Fibroblast of skin of right quadriceps (primary cell): ENCODE measurements around the gene GCNT1.
"Not testable (repeated sequence)": the region's sequence is repeated elsewhere in the genome, so short reads cannot be mapped to it uniquely, and the experiment has no call there.

Experiments used
- DNase-seq: peaks from one replicate; pipeline ENCODE4 v3.0.0-alpha.2; 2013

The GCNT1 gene

DNA sequence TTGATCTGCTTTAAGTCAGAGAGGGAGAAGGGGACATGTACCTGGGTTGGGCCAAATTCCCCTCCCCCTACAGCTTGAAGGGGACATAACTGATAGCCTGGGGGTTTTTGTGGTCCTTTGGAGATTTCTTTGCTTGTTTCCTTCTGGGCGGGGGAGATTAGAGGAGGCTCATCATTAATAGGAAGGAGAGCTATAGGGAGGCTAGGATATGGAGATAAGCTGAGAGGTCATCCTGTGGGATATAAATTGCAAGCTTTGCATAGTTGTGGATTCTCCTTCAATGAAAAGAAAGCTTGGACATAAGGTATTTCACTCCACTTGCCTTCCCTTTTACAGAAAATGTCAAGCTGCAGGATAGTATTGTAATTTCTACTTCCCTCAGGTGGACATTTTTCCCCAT is 34.5 kb downstream of the GCNT1 start:
- DNase-seq: not testable (repeated sequence)

DNA sequence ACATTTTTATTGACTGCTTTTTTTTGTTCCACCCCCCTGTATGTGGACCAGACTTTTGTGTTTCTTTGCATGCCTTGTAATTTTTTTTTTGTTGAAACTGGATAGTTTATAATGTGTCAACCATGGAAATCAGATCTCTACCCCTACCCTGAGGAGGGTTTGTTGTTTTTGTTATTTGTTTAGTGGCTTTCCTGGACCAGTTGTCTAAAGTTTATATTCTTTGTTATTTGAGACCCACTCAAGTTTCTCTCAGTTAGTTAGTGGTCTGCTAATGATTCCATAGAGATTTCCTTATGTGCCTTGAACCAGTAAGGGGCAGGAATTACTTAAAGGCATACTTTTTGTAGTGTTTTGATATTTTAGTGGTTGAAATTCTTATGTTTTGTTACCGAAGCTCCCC is 41.1 kb downstream of the GCNT1 start:
- DNase-seq: no peak

- no peak for DNase-seq
Measured at GRCh38 chr9:76502746-76503145, 43.8 kb downstream of the GCNT1 start.

DNA sequence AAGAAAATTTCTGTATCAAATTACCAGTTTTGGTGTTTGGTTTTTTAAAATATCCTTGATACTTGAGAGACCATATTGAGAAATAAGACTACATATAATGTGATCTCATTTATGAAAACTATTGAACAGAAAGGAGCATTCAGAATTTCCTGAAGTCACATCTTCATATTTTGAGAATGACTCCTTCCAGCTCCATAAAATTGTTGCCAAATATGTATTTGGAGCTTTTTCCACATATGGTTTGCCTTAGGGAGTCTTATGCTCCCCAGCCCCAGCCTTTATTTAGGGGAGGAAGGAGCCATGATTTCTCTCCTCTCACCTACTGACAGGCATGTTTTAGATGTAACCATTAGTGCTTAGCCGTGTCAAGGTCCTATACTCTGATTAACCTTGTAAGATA is 51.1 kb downstream of the GCNT1 start:
- DNase-seq: peak; percentile 79

- DNase-seq: no peak
Measured at GRCh38 chr9:76510446-76510845, 51.5 kb downstream of the GCNT1 start.

- DNase-seq: peak; percentile 73
Measured at GRCh38 chr9:76512826-76513225, 53.8 kb downstream of the GCNT1 start.

DNA sequence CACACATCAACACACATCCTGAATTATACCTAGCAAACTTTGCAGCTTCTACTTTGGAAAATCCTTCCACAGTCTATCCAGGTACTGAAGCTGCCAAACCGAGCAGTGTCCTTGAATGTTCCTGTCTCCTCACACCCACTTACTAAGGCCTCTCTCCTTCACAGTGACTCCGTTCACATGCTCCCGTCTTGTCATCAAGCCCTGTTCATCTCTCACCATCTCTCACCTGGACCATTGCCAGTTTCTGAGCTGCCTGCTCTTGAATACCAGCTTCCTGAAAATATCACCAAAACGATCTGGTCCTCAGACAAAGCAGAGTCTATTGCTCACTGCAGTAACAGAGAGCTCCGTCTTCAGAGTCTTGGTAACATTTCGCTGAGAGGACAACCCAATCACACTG is 57.4 kb downstream of the GCNT1 start:
- no peak for DNase-seq

DNA sequence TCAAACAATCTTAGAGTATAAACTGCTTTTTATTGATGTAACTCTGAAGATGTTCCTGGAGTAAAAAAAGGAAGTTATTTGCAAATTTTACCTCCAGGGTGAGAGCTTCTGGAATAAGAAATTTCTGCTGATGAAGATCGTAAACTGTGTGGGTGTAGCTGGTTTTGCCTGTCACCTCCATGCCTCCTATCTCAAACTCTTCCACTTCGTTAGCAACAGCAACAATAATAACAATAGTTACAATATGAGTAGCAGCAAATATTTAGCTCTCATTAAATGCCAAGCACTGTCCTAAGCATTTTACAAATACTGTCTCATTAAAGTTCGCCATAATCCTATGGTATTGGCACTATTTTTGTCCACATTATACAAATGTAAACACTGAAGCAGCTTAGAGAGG is 57.9 kb downstream of the GCNT1 start:
- no peak for DNase-seq

- DNase-seq: no peak
Measured at GRCh38 chr9:76519075-76519835, 60.3 kb downstream of the GCNT1 start.

DNA sequence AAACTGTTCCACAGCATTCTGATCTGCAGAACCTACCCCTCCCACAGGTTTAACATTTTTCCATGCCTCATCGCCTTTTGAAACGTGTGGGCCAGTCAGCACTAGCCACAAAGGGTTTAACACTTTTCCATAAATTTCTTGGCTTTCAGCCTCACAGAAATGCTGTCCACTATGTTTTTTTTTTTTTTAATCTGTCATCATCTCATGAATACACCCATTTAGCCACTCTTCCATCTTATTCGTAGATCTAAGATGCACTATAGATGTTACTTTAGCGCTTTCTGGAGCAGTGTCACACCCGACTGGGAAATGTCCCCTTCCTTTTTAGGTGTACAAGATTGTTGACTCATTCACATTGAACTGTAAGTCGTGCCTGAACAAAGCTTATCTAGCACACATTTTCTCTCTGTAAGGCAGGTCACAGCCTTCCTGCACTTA is 62.3 kb downstream of the GCNT1 start:
- DNase-seq: no peak

GRCh38 chr9:76521906-76522305 is 62.9 kb downstream of the GCNT1 start:
- DNase-seq: no peak

DNA sequence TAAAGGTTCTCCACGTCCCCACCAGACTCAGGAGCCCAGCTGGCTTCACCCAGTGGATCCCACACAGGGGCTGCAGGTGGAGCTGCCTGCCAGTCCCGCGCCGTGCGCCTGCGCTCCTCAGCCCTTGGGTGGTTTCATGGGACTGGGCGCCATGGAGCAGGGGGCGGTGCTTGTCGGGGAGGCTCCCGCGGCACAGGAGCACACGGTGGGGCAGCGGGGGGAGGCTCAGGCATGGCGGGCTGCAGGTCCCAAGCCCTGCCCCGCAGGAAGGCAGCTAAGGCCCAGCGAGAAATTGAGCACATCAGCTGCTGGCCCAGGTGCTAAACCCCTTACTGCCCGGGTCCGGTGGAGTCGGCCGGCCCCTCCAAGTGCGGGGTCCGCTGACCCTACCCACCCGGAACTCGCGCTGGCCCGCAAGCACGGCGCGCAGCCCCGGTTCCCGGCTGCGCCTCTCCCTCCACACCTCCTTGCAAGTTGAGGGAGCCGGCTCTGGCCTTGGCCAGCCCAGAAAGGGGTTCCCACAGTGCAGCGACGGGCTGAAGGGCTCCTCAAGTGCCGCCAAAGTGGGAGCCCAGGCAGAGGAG is 64.7 kb downstream of the GCNT1 start:
- not testable (repeated sequence) for DNase-seq

- DNase-seq: no peak
Measured at GRCh38 chr9:76525196-76525595, 66.2 kb downstream of the GCNT1 start.

GRCh38 chr9:76526026-76526425 is 67.0 kb downstream of the GCNT1 start:
- no peak for DNase-seq

DNA sequence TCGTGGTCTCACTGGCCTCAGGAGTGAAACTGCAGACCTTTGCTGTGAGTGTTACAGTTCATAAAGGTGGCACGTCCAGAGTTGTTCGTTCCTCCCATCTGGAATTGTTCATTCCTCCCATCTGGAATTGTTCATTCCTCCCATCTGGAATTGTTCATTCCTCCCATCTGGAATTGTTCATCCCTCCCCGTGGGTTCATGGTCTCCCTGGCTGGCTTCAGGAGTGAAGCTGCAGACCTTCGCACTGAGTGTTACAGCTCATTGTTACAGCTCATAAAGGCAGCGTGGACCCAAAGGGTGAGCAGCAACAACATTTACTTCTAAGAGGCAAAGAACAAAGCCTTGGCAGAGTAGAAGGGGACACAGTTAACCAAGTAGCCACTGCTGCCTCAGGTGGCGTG is 69.1 kb downstream of the GCNT1 start:
- peak; percentile 81 for DNase-seq

- DNase-seq: no peak
Measured at GRCh38 chr9:76528642-76529190, 69.7 kb downstream of the GCNT1 start.

- no peak for DNase-seq
Measured at GRCh38 chr9:76529653-76530052, 70.7 kb downstream of the GCNT1 start.

DNA sequence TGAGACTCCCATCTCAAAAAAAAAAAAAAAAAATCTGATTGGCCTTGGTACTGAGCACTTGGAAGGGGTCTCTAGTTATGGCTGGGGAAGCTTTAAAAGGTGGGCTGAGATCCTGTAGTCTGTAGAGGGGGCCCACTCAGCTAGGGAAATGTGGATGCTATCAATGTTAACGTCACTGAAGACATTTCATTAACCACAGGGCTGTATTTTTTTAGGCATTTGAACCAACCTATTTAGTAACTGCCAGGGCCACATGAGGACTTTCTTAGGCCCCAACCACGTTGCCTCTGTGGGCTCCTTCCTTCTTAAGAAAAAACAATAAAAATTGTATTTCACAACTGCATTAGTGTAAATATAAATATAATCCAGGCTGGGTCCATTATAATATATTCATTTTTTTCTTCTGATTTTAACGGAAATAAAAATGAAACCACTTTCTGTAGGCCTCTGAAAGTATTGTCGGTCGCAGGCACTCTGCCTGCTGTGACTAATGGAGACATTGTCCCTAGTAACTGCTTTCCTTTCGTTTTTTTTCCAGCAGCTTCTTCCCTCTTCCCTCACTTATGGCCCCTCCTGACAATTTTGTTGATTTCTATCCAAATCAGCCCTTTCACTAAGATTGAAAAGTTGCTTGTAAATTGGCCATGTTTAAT is 71.6 kb downstream of the GCNT1 start:
- peak; percentile 40 for DNase-seq

DNA sequence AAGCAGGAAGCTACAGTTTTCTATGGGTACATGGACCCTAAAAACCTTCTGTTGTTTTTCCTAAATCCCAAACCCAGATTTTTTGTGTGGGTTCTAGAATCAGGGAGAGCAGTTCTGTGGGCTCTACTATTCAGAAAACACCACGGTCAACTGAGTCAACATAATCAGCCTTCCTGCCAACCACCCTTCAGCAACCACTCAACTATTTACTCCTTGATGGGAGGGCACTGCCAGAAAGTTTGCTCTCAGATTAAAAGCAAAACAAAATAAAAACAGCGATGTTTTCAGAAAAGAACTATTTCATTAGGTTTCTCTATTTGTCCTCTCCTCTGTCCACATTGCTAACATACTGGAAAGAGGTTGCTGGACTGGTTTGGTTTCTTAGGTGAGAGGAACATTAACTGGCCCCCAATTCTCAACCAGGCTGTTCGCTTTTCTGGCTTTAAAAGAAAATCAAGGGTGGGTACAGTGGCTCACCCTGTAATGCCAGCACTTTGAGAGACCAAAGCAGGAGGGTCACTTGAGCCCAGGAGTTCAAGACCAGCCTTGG is 72.3 kb downstream of the GCNT1 start:
- no peak for DNase-seq

GRCh38 chr9:76532877-76533276 is 73.9 kb downstream of the GCNT1 start:
- not testable (repeated sequence) for DNase-seq

DNA sequence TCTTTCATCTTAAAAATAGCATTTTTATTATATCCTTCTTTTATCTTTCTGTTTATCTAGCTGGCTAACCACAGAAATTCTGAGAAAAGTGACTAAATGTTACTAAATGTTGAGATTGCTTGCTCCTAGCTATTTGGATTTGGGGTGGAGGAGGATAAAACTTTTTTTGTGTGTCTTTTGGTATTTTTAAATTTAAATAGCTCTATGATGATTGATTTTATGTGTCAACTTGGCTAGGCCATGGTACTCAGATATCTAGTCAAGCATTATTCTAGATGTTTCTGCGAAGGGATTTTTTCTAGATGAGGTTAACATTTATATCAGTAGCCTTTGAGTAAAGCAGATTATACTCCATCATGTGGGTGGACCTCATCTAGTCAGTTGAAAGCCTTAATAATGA is 75.0 kb downstream of the GCNT1 start:
- DNase-seq: peak; percentile 78

GRCh38 chr9:76537150-76537646 is 78.2 kb downstream of the GCNT1 start:
- DNase-seq: no peak

DNA sequence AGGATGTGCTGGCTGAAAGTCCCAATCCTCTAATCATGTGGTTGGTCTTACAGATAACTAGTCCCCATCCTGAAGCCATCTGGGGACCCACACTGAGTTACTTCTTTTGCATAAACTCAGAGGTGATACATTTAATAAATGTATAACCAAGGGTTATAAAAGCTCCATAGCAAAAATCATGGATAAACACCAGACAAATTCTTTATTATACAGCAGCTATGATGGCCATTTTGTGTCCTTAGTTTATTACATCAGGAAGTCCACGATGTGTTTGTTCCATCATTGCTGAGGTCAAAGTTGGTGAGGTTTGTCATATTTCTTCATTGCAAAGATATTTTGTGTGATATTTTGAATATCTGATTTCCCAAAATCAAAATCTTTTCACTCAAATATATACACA is 80.2 kb downstream of the GCNT1 start:
- no peak for DNase-seq
